IPS DF 6.9 (cell line): ENCODE results near the gene KIZ.

Experiments
- DNase-seq: peaks from one replicate; pipeline ENCODE4 v3.0.0-alpha.2; 2013; ENCODE audit warnings: low read depth, low spot score
- H3K27ac ChIP-seq: one replicate; pipeline ENCODE4 v1.5.1; 2013; ENCODE audit warnings: low read length, control low read depth
- H3K27me3 ChIP-seq: 2 replicates; pipeline ENCODE4 v1.6.1; 2013; ENCODE audit warnings: mild to moderate bottlenecking, low read length; ENCODE audit not compliant: control insufficient read depth, insufficient read depth
- H3K36me3 ChIP-seq: 2 replicates; pipeline ENCODE4 v1.6.1; 2013; ENCODE audit warnings: low read length; ENCODE audit not compliant: control insufficient read depth, insufficient read depth
- H3K4me1 ChIP-seq: 2 replicates; pipeline ENCODE4 v1.6.1; 2013; ENCODE audit warnings: low read length; ENCODE audit not compliant: control insufficient read depth, insufficient read depth
- H3K4me3 ChIP-seq: 2 replicates; pipeline ENCODE4 v1.5.1; 2013; ENCODE audit warnings: mild to moderate bottlenecking, low read length
- H3K9me3 ChIP-seq: 2 replicates; pipeline ENCODE4 v1.6.1; 2013; ENCODE audit warnings: low read length, inconsistent platforms; ENCODE audit not compliant: control insufficient read depth, insufficient read depth
- WGBS: extraction: QIAGEN DNeasy Blood & Tissue Kit; methylation state at CpG from one replicate; pipeline ENCODE4 v1.1.7; 2013; ENCODE audit warnings: mixed read lengths, missing lambda C conversion rate; ENCODE audit not compliant: insufficient read length, insufficient coverage; 5-methylcytosine and 5-hydroxymethylcytosine counted together

The KIZ gene

GRCh38 chr20:21125072-21125848, 622 bp upstream of the KIZ start:
- peak overlapping the region; percentile 22; the same call in 1 of the 2 replicates for H3K4me3 ChIP-seq
- no peaks in the 10 kb centered on the region for H3K9me3 ChIP-seq
- WGBS, result no CpG with 5 or more reads among the region's 25 CpGs
- H3K27ac ChIP-seq, result no peak overlapping the region
- H3K4me1 ChIP-seq, result 0 out of 2 replicates have a peak, but pooled peaks cover 1% of the 10 kb centered on the region
- no peaks in the 10 kb centered on the region for H3K36me3 ChIP-seq
- DNase-seq, result no peak
- H3K27me3 ChIP-seq, result no peaks in the 10 kb centered on the region

- Histone ChIP-seq H3K9me3 (no peaks in the 10 kb centered on the region), H3K4me1 (0 out of 2 replicates have a peak, but pooled peaks cover 3% of the 10 kb centered on the region), H3K4me3 (peak overlapping the region; percentile 70; the same call in 1 of the 2 replicates), H3K36me3 (no peaks in the 10 kb centered on the region), H3K27me3 (no peaks in the 10 kb centered on the region), H3K27ac (no peak overlapping the region)
- no peak for DNase-seq
- WGBS, result no CpG with 5 or more reads among the region's 8 CpGs
Measured at GRCh38 chr20:21126581-21126870, 644 bp downstream of the KIZ start.

DNA sequence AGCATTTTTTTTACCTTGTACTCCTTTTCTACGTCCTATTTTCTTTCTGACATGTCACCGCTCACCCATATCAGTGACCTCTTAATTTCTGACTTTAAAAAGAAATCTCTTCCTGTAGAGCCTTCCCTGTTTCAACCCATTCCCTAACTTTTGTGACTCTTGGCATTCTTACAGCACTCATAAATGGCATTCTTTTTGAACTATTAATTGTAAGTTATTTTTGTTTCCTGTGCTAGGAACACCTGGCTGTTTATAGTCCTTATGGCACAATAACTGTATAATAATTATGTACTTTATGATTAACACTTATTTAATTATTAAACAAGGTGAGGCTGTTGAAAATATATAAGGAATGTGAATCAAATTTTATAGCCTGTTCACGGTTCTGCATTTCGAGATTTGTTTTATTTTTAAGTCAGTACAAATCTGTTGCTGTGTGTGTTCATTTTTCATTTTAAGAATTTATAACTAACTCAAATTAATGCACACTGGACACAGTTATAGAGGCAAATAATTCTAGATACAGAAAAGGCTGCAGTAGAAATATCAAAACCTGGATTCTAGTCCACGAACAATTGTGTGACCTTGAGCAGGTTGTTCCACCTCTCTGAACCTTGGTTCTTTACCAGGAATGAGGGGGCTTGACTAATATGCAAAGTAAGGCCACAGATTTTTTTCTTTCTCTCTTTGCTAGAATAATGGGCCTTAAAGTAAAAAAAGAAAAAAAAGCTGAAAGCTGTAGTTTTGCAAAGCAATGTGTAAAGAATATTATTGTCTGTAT, 1.5 kb downstream of the KIZ start:
- no CpG with 5 or more reads among the region's 5 CpGs for WGBS
- no peak for DNase-seq
- H3K27ac ChIP-seq, result no peak overlapping the region
- no peaks in the 10 kb centered on the region for H3K9me3 ChIP-seq
- H3K4me1 ChIP-seq, result 0 out of 2 replicates have a peak, but pooled peaks cover 3% of the 10 kb centered on the region
- H3K27me3 ChIP-seq, result no peaks in the 10 kb centered on the region
- H3K36me3 ChIP-seq, result no peaks in the 10 kb centered on the region
- no peak overlapping the region for H3K4me3 ChIP-seq

DNA sequence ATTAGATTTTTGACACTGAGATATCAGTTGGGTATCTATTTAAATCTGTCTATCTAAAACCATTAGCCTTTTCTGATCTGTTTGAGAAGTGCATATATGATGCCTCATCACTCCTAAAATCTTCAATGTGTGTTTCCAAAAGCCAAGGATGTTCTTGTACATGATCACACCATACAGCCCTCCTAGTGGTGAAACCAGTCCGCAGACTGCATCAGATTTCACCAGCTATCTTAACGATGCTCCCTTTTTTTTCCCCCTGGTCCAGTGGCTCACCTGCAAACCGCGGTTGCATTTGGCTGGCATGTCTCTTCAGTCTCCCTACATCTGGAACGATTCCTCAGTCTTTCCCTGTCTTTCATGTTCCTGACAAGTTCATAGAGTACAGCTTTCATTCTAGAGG, 4.0 kb downstream of the KIZ start:
- no peaks in the 10 kb centered on the region; the same call in 1 of the 2 replicates for H3K36me3 ChIP-seq
- peaks cover 3% of the 10 kb centered on the region; the same call in 1 of the 2 replicates for H3K4me1 ChIP-seq
- no peaks in the 10 kb centered on the region for H3K9me3 ChIP-seq
- no peaks in the 10 kb centered on the region for H3K27me3 ChIP-seq
- no CpG with 5 or more reads among the region's 5 CpGs for WGBS
- H3K4me3 ChIP-seq, result no peak overlapping the region
- no peak overlapping the region for H3K27ac ChIP-seq
- DNase-seq, result no peak

DNA sequence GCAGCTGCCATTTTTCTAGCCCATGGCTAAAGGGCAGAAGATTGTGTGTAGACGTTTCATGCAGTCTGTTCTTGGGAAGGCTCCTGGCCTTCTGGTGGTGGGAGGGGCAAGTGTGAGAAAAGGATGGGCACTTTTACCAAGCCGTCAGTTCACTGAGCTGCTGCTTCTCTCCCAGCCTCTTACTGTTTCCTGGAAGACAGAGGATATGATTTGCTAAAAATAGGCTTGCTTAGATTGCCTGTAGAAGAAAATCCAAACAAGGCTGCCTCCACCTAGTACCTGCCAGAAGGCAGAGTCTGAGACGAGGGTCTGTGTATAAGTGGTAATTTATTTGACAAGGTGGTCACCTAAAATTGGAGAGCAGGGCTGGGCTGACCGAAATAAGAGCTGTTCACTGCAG, 7.5 kb downstream of the KIZ start:
- no peak overlapping the region for H3K27ac ChIP-seq
- WGBS, result no CpG with 5 or more reads among the region's 4 CpGs
- H3K36me3 ChIP-seq, result no peaks in the 10 kb centered on the region; the same call in none of the 2 replicates
- no peaks in the 10 kb centered on the region for H3K27me3 ChIP-seq
- no peak for DNase-seq
- H3K4me3 ChIP-seq, result no peak overlapping the region
- H3K4me1 ChIP-seq, result peaks cover 5% of the 10 kb centered on the region; the same call in 1 of the 2 replicates
- H3K9me3 ChIP-seq, result no peaks in the 10 kb centered on the region

DNA sequence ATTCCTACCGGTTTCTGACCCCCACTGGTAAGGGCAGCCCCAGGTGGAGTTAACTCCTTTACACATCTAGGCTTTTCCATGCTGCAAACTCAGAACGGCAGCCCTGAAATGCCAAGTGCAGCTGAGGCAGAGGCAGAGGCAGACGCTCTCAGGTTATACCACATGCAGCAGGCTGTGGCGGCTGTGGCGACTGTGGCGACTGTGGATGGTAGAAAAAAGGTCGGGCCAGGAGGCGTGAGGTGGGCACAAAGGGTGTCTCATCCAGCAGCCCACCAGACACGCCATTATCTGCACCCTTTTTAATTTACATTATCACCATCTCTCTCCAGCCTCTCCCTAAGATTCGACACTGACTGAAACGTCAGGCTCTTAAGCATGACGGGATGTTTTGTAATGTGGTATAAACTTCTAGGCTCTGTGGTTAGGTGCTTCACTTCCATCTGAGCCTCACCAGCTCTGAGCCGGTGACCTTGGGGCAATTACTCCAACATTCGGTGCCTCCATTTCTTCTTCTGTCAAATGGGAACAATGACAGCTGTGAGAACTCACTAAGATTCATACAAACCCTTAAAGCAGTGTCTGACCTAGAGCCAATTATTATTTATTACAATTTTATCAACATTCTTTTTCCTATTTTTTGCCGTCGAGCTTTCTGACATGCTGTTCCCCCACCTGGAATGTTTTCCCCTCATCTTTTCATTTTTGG, 8.2 kb downstream of the KIZ start:
- no peak overlapping the region for H3K4me3 ChIP-seq
- no CpG with 5 or more reads among the region's 16 CpGs for WGBS
- H3K9me3 ChIP-seq, result no peaks in the 10 kb centered on the region
- no peak for DNase-seq
- no peaks in the 10 kb centered on the region; the same call in none of the 2 replicates for H3K36me3 ChIP-seq
- peaks cover 5% of the 10 kb centered on the region; the same call in 1 of the 2 replicates for H3K4me1 ChIP-seq
- H3K27me3 ChIP-seq, result no peaks in the 10 kb centered on the region
- no peak overlapping the region for H3K27ac ChIP-seq

DNA sequence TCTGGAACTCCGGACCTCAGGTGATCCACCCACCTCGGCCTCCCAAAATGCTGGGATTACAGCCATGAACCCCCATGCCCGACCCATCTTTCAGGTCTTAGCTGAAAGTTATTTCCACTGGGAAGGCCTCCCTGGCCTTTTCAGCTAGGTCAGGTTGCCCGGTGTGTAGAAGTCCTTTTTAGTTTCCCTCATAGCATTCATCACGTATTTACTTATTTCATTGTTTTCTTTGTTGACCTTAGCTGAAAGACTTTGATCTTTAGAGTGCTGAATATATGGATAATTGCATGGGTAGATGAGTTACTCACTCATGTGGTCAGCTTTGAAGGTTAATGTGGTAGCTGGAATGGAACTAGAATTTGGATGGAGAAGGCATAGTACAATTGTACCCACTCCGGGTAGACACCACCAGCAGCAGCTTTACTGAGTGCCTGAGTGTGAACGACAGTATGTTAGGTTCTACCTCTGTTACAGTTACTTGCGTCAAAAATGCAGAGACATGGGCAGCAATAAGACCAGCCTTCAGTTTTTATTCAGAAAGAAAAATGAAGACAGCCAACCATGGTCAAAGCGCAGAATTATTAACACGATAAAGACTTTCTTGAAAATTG, 9.1 kb downstream of the KIZ start:
- WGBS, result no CpG with 5 or more reads among the region's 10 CpGs

GRCh38 chr20:21136015-21136732, 10.3 kb downstream of the KIZ start:
- Histone ChIP-seq H3K27ac (no peak overlapping the region), H3K9me3 (no peaks in the 10 kb centered on the region), H3K27me3 (no peaks in the 10 kb centered on the region), H3K4me3 (no peak overlapping the region), H3K36me3 (no peaks in the 10 kb centered on the region; the same call in none of the 2 replicates), H3K4me1 (peaks cover 2% of the 10 kb centered on the region; the same call in 1 of the 2 replicates)
- no peak for DNase-seq
- no CpG with 5 or more reads among the region's 8 CpGs for WGBS

More for the DNA sequence above, 9.1 kb downstream of the KIZ start:
- no peaks in the 10 kb centered on the region for H3K27me3 ChIP-seq
- no peaks in the 10 kb centered on the region for H3K9me3 ChIP-seq
- H3K4me1 ChIP-seq, result peaks cover 5% of the 10 kb centered on the region; the same call in 1 of the 2 replicates
- no peak for DNase-seq
- H3K4me3 ChIP-seq, result no peak overlapping the region
- H3K27ac ChIP-seq, result no peak overlapping the region
- no peaks in the 10 kb centered on the region; the same call in none of the 2 replicates for H3K36me3 ChIP-seq

DNA sequence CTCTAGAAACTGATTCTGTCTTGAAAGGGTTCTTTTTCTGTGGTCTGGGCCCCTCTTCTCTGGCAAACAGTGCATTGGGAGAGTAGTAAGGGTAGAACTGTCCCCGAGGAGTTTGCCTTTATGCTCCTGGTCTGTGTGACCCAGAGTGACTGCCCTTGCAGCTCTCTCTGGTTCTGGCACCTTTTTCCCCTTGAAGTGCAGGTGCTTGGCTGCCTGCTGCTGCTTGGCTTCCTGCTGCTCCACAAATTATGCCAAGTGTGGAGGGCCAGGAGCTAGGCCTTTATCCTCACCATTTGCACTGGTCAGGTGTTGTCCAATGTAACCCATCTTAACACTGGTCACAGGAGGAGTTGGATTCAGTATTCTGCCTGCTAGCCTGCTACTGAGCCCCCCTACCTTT, 11.2 kb downstream of the KIZ start:
- no peak for DNase-seq
- peaks cover 2% of the 10 kb centered on the region; the same call in 1 of the 2 replicates for H3K4me1 ChIP-seq
- no CpG with 5 or more reads among the region's 1 CpG for WGBS
- H3K4me3 ChIP-seq, result no peak overlapping the region
- H3K9me3 ChIP-seq, result no peaks in the 10 kb centered on the region
- H3K36me3 ChIP-seq, result no peaks in the 10 kb centered on the region; the same call in none of the 2 replicates
- H3K27me3 ChIP-seq, result no peaks in the 10 kb centered on the region
- H3K27ac ChIP-seq, result no peak overlapping the region
